ENCODE data around the gene YIPF5. TPM values are rescaled to one million over a fixed set of nuclear protein-coding genes. Genes with fewer than 3 reads are reported as not detected.
A peak's percentile ranks its signal among the peaks of the same experiment; 100 is the strongest.

Gene YIPF5
- total and polyA plus RNA-seq, 2 experiments from 2014 or later: 201 to 236 TPM

DNA sequence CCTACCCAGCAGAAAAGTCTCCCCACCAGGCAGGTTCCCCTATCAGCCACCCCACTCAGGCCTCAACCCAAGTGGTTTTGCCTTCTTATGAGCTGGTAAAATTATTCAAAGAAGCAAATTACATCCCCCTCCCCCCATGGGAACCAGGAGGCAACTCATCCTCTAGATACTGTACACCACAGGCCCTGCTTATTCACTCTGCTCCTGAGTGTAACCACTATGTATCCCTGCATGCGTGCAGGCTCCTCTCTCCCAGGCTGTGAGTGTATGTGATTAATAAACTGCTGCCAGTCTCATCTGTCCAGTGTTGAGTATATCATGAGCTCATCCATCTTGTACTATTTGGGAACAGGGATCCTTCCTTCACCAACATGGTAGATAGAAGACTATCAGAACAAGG lies 8.8 kb upstream of the YIPF5 start:
- Histone ChIP-seq H3K9me2 (ENCODE audit: insufficient read depth) (no peaks in the 10 kb centered on the region), H3K27me3 (replicated peaks; ENCODE audit: insufficient read depth) (no peaks in the 10 kb centered on the region), H3K79me2 (ENCODE audit: insufficient read depth) (no peaks in the 10 kb centered on the region), H3K4me2 (ENCODE audit: unreplicated experiment) (no peak overlapping the region), H3K9ac (no peak overlapping the region), H3K27ac (no peak overlapping the region), H4K20me1 (ENCODE audit: insufficient read depth) (no peaks in the 10 kb centered on the region), H3F3A (ENCODE audit: insufficient read depth) (peaks cover 27% of the 10 kb centered on the region; the same call in 1 of the 2 replicates), H3K36me3 (ENCODE audit: low read depth) (no peaks in the 10 kb centered on the region), H3K4me1 (ENCODE audit: insufficient read depth) (peaks cover 18% of the 10 kb centered on the region), H2AFZ (peak overlapping the region; percentile 12; the same call in 1 of the 2 replicates), H3K4me3 (no peak overlapping the region), H3K9me3 (ENCODE audit: low read depth) (no peaks in the 10 kb centered on the region)
- in situ Hi-C loops (cut with MboI): no loop called here
- TF ChIP-seq EZH2phosphoT487 (IDR thresholded peaks at IDR 0.05; ENCODE audit: insufficient read depth, low read depth): no peak
- no peak for TF ChIP-seq EZH2 (IDR thresholded peaks at IDR 0.05; ENCODE audit: insufficient read depth, poor library complexity, severe bottlenecking)
- 78 to 88% methylated on average over 1 of the region's 1 CpG for whole genome bisulfite sequencing, 2 experiments (ENCODE audit: low coverage in 1 of 2, low lambda C conversion rate in 2 of 2, missing lambda C conversion rate in 2 of 2)
- peak; percentile 52 for DNase-seq

DNA sequence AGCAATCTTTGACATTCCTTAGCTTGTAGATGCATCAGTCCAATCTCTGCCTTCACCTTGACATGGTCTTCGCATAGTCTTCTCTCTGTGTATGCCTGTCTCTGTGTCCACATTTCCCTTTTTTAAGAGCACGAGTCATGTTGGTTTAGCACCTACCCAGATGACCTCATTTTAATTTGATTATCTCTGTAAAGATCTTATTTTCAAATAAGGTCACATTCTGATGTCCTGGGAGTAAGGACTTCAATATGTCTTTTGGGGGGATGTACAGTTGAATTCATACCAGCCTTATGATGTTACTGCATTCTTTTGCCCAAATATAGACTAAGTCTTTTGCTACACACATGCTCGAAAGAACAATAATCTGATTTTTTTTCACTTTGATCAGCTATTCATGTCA lies 7.1 kb upstream of the YIPF5 start:
- peak; percentile 45 for DNase-seq
- Histone ChIP-seq H3K9ac (no peak overlapping the region), H3K4me1 (ENCODE audit: insufficient read depth) (peaks cover 14% of the 10 kb centered on the region), H3F3A (ENCODE audit: insufficient read depth) (peaks cover 18% of the 10 kb centered on the region; the same call in 1 of the 2 replicates), H3K27me3 (replicated peaks; ENCODE audit: insufficient read depth) (no peaks in the 10 kb centered on the region), H3K27ac (peak overlapping the region; percentile 25), H3K79me2 (ENCODE audit: insufficient read depth) (no peaks in the 10 kb centered on the region), H2AFZ (peak overlapping the region; percentile 71), H3K4me3 (no peak overlapping the region), H3K36me3 (ENCODE audit: low read depth) (no peaks in the 10 kb centered on the region), H4K20me1 (ENCODE audit: insufficient read depth) (no peaks in the 10 kb centered on the region), H3K9me3 (ENCODE audit: low read depth) (no peaks in the 10 kb centered on the region), H3K4me2 (ENCODE audit: unreplicated experiment) (peak overlapping the region; percentile 55), H3K9me2 (ENCODE audit: insufficient read depth) (no peaks in the 10 kb centered on the region)
- in situ Hi-C loops (cut with MboI): no loop called here
- TF ChIP-seq EZH2 (IDR thresholded peaks at IDR 0.05; ENCODE audit: insufficient read depth, poor library complexity, severe bottlenecking) (no peak), EZH2phosphoT487 (IDR thresholded peaks at IDR 0.05; ENCODE audit: insufficient read depth, low read depth) (no peak)
- WGBS, 2 experiments (ENCODE audit: low coverage in 1 of 2, low lambda C conversion rate in 2 of 2, missing lambda C conversion rate in 2 of 2): 41 to 49% methylated on average over 3 of the region's 3 CpGs

DNA sequence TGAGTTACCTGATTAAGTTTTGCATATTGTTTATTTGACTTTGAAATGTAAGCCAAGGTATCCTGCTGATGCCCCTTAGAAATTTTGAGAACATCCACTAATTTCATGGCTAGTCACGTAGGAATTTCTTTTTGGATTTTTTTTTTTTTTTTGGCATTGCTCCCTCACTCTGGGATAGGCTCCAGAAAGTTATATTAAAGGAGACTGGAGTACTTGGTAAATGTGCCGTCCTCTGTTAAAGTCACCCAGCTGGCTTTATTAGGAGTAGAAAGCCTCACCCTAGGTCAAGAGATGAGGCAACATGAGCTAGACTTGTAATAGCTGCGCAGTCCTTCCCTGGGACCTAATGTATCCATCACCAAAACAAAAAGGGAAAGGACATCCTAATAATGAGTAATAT lies 3.3 kb upstream of the YIPF5 start:
- 48 to 52% methylated on average over 3 of the region's 3 CpGs for WGBS, 2 experiments (ENCODE audit: low coverage in 1 of 2, low lambda C conversion rate in 2 of 2, missing lambda C conversion rate in 2 of 2)
- Histone ChIP-seq H4K20me1 (ENCODE audit: insufficient read depth) (no peaks in the 10 kb centered on the region), H3K9me2 (ENCODE audit: insufficient read depth) (no peaks in the 10 kb centered on the region), H3K4me3 (no peak overlapping the region), H3K27me3 (replicated peaks; ENCODE audit: insufficient read depth) (no peaks in the 10 kb centered on the region), H3K79me2 (ENCODE audit: insufficient read depth) (peaks cover 16% of the 10 kb centered on the region), H3K9me3 (ENCODE audit: low read depth) (no peaks in the 10 kb centered on the region), H3K9ac (no peak overlapping the region), H3K4me1 (ENCODE audit: insufficient read depth) (peaks cover 21% of the 10 kb centered on the region), H3K36me3 (ENCODE audit: low read depth) (0 out of 2 replicates have a peak, but pooled peaks cover 7% of the 10 kb centered on the region), H3F3A (ENCODE audit: insufficient read depth) (peaks cover 25% of the 10 kb centered on the region; the same call in 1 of the 2 replicates), H3K4me2 (ENCODE audit: unreplicated experiment) (no peak overlapping the region), H3K27ac (no peak overlapping the region), H2AFZ (0 out of 2 replicates have a peak overlapping the region, but pooled peaks have one; percentile 16)
- no peak for TF ChIP-seq EZH2 (IDR thresholded peaks at IDR 0.05; ENCODE audit: insufficient read depth, poor library complexity, severe bottlenecking)
- no peak for TF ChIP-seq EZH2phosphoT487 (IDR thresholded peaks at IDR 0.05; ENCODE audit: insufficient read depth, low read depth)
- in situ Hi-C loops (cut with MboI): no loop called here
- DNase-seq: no peak

GRCh38 chr5:144169904-144170275 lies 569 bp downstream of the YIPF5 start:
- TF ChIP-seq EZH2 (IDR thresholded peaks at IDR 0.05; ENCODE audit: insufficient read depth, poor library complexity, severe bottlenecking): no peak
- TF ChIP-seq EZH2phosphoT487 (IDR thresholded peaks at IDR 0.05; ENCODE audit: insufficient read depth, low read depth): no peak
- H4K20me1 ChIP-seq (ENCODE audit: insufficient read depth): 0 out of 2 replicates have a peak, but pooled peaks cover 6% of the 10 kb centered on the region
- H3K4me1 ChIP-seq (ENCODE audit: insufficient read depth): peaks cover 37% of the 10 kb centered on the region
- H3K9ac ChIP-seq: peak overlapping the region; percentile 98
- peak overlapping the region; percentile 93 for H3K27ac ChIP-seq
- DNase-seq: no peak
- H2AFZ ChIP-seq: peak overlapping the region; percentile 88
- peaks cover 55% of the 10 kb centered on the region for H3K79me2 ChIP-seq (ENCODE audit: insufficient read depth)
- H3K36me3 ChIP-seq (ENCODE audit: low read depth): peaks cover 42% of the 10 kb centered on the region
- H3K4me3 ChIP-seq: peak overlapping the region; percentile 97
- H3K9me3 ChIP-seq (ENCODE audit: low read depth): no peaks in the 10 kb centered on the region
- H3F3A ChIP-seq (ENCODE audit: insufficient read depth): peaks cover 44% of the 10 kb centered on the region
- in situ Hi-C loops (cut with MboI): no loop called here
- H3K9me2 ChIP-seq (ENCODE audit: insufficient read depth): no peaks in the 10 kb centered on the region
- 1 to 3% methylated on average over 12 of the region's 12 CpGs for WGBS, 2 experiments (ENCODE audit: low coverage in 1 of 2, low lambda C conversion rate in 2 of 2, missing lambda C conversion rate in 2 of 2)
- peak overlapping the region; percentile 99 for H3K4me2 ChIP-seq (ENCODE audit: unreplicated experiment)
- no peaks in the 10 kb centered on the region for H3K27me3 ChIP-seq (replicated peaks; ENCODE audit: insufficient read depth)

Data from GM23248 (cell line).